ENCODE data around the gene CNOT11. TPM values are rescaled to one million over a fixed set of nuclear protein-coding genes. Genes with fewer than 3 reads are reported as not detected.
A peak's percentile ranks its signal among the peaks of the same experiment; 100 is the strongest.

The CNOT11 gene
- total RNA-seq, 2 donors from 2014 or later: 10.2 to 34.5 TPM

DNA sequence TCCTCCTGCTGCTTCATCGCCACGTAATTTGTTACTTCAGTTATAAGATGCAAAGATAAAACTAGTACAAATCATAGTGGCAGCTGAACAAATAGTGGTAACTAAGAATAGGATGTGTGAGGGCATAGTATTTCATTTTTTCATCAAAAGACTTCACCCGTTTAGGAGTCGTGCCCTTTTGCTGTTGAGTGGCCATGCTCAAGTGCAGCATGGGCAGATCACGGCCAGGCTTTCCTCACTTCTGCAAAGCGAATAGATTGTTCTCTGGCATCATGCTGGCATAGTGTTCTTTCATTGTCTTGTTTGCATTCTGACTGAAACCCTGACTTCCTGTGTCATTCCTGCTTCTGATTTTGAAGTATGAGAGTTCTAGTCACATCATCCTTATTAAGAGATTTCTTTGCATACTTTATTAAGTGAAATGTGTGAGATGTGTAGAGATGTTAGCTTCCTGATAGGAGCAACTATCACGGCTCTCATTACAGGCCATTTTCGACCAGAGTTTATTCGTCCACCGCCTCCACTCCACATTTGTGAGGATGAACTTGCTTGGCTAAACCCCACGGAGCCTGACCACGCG lies 11.8 kb downstream of the CNOT11 start:
- no peak for ATAC-seq
- no peak for TF ChIP-seq CTCF (IDR thresholded peaks at IDR 0.05)
- no peak for TF ChIP-seq POLR2A (IDR thresholded peaks at IDR 0.05)
- H3K4me3 ChIP-seq: no peak overlapping the region
- H3K27ac ChIP-seq: no peak overlapping the region
- 72 to 79% methylated on average over 13 of the region's 13 CpGs for WGBS, 2 donors
- H3K9me3 ChIP-seq: no peaks in the 10 kb centered on the region
- intact Hi-C loops (cut with DNase I): no loop called here
- no peaks in the 10 kb centered on the region for H3K27me3 ChIP-seq
- peaks cover 0 to 21% of the 10 kb centered on the region in 2 donors for H3K36me3 ChIP-seq (replicated peaks in 1 of 2; ENCODE audit: insufficient read depth in 1 of 2, low read depth in 2 of 2)
- DNase-seq: no peak
- peaks cover 13% of the 10 kb centered on the region for H3K4me1 ChIP-seq

- 51 to 55% methylated on average over 11 of the region's 11 CpGs for WGBS, 2 donors
- TF ChIP-seq CTCF (IDR thresholded peaks at IDR 0.05) (no peak), POLR2A (IDR thresholded peaks at IDR 0.05) (no peak)
- ATAC-seq (peak; percentile 28), DNase-seq (peak in 1 of 4 donors; percentile 34)
- H3K9me3 ChIP-seq: no peaks in the 10 kb centered on the region
- H3K4me3 ChIP-seq: no peak overlapping the region
- intact Hi-C loops (cut with DNase I): no loop called here
- H3K4me1 ChIP-seq: peaks cover 13% of the 10 kb centered on the region
- peaks cover 0 to 28% of the 10 kb centered on the region in 2 donors for H3K36me3 ChIP-seq (replicated peaks in 1 of 2; ENCODE audit: insufficient read depth in 1 of 2, low read depth in 2 of 2)
- no peak overlapping the region for H3K27ac ChIP-seq
- H3K27me3 ChIP-seq: no peaks in the 10 kb centered on the region
Observed at GRCh38 chr2:101265893-101266499, 13.3 kb downstream of the CNOT11 start.

- H3K4me3 ChIP-seq: no peak overlapping the region
- ATAC-seq (peak; percentile 50), DNase-seq (peak in 1 of 4 donors; percentile 34)
- peaks cover 0 to 20% of the 10 kb centered on the region in 2 donors for H3K36me3 ChIP-seq (replicated peaks in 1 of 2; ENCODE audit: insufficient read depth in 1 of 2, low read depth in 2 of 2)
- TF ChIP-seq CTCF (IDR thresholded peaks at IDR 0.05) (no peak), POLR2A (IDR thresholded peaks at IDR 0.05) (no peak)
- H3K27ac ChIP-seq: peak overlapping the region in 3 of 4 donors; percentile 8 to 55 (median 43)
- peaks cover 26% of the 10 kb centered on the region for H3K4me1 ChIP-seq
- intact Hi-C loops (cut with DNase I): no loop called here
- no peaks in the 10 kb centered on the region for H3K9me3 ChIP-seq
- no peaks in the 10 kb centered on the region for H3K27me3 ChIP-seq
- 36 to 44% methylated on average over 15 of the region's 15 CpGs for WGBS, 2 donors
Observed at GRCh38 chr2:101267671-101268656, 15.3 kb downstream of the CNOT11 start.

- intact Hi-C loops (cut with DNase I): no loop called here
- H3K4me3 ChIP-seq: no peak overlapping the region
- no peak overlapping the region for H3K27ac ChIP-seq
- DNase-seq (no peak), ATAC-seq (no peak)
- H3K9me3 ChIP-seq: no peaks in the 10 kb centered on the region
- 88 to 91% methylated on average over 8 of the region's 8 CpGs for WGBS, 2 donors
- peaks cover 28% of the 10 kb centered on the region for H3K4me1 ChIP-seq
- no peaks in the 10 kb centered on the region for H3K27me3 ChIP-seq
- no peak for TF ChIP-seq POLR2A (IDR thresholded peaks at IDR 0.05)
- no peak for TF ChIP-seq CTCF (IDR thresholded peaks at IDR 0.05)
- peaks cover 0 to 11% of the 10 kb centered on the region in 2 donors for H3K36me3 ChIP-seq (replicated peaks in 1 of 2; ENCODE audit: insufficient read depth in 1 of 2, low read depth in 2 of 2)
Observed at GRCh38 chr2:101270700-101271259, 18.1 kb downstream of the CNOT11 start.
